Activated CD4-positive, alpha-beta T cell treated with anti-CD3 and anti-CD28 coated beads for 36 hours (primary cell): ENCODE measurements around the gene GLYAT. TPM values are rescaled to one million over a fixed set of nuclear protein-coding genes. Genes with fewer than 3 reads are reported as not detected.
"Not testable (repeated sequence)": the region's sequence is repeated elsewhere in the genome, so short reads cannot be mapped to it uniquely, and the experiment has no call there.

Experiments used
- ATAC-seq: fragments of 200-7000 bp; cut with Tn5 transposase; one replicate; pipeline ENCODE4 v1.10.0; 2021; ENCODE audit warnings: mild to moderate bottlenecking, moderate library complexity
- CTCF ChIA-PET: fragments of 350-600 bp; sonication (Branson Sonifier 250); formaldehyde crosslinking; loops from one replicate; lab custom pipeline; 2021; ENCODE audit warnings: antibody characterized with exemption; lab: Charles Lee
- POLR2A ChIA-PET: fragments of 350-600 bp; sonication (Branson Sonifier 250); formaldehyde crosslinking; loops from one replicate; lab custom pipeline; 2021; ENCODE audit warnings: antibody characterized with exemption, inconsistent platforms; lab: Charles Lee
- DNase-seq: peaks from one replicate; pipeline ENCODE4 v3.0.0-alpha.2; 2020
- H3K27ac Mint-ChIP-seq: one replicate; pipeline ENCODE4 v1.8.0; 2021; ENCODE audit warnings: mixed read lengths
- H3K27me3 Mint-ChIP-seq: one replicate; pipeline ENCODE4 v1.8.0; 2021; ENCODE audit warnings: mixed read lengths
- H3K36me3 Mint-ChIP-seq: one replicate; pipeline ENCODE4 v1.8.0; 2021; ENCODE audit warnings: low read depth, mixed read lengths
- H3K4me1 Mint-ChIP-seq: one replicate; pipeline ENCODE4 v1.8.0; 2021; ENCODE audit warnings: mixed read lengths
- H3K4me3 Mint-ChIP-seq: one replicate; pipeline ENCODE4 v1.8.0; 2021; ENCODE audit warnings: mild to moderate bottlenecking, moderate library complexity, mixed read lengths
- H3K9me3 Mint-ChIP-seq: one replicate; pipeline ENCODE4 v1.8.0; 2021; ENCODE audit warnings: low read depth, mixed read lengths
- intact Hi-C, 2 experiments: fragments of 100-400 bp; cut with DNase I in 1 of 2; cut with micrococcal nuclease in 1 of 2; formaldehyde crosslinking; loops; one replicate each; pipeline versions ENCODE4 v1.14.2 to v1.15.1; 2022 to 2024; cut with DNase I, micrococcal nuclease
- total RNA-seq, 2 experiments: library from RNA; stranded (reverse); gene quantifications; one replicate each; pipeline ENCODE4 v1.2.3, GENCODE V29; 2021

GLYAT gene
- total RNA-seq, 2 experiments from 2014 or later = not detected

DNA sequence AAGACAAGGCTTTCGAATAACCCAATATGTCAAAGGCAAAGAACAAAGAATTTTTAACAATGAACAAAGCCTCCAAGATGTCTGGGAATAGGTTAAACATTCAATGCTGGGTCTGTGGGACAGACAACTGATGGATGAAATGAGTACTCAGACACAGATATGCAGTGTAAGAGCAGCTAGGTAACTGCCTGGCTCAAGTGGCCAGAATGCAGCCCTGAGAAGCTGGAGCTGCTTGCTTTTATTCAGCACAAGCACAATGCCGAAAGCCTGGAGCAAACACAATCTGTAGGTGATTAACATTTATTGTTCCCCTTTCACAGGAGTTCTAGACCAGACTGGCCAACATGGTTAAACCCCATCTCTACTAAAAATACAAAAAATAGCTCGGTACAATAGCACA is 24.0 kb downstream of the GLYAT start:
- intact Hi-C loops = no loop called here
- H3K36me3 Mint-ChIP-seq = no peaks in the 10 kb centered on the region
- ATAC-seq (no peak), DNase-seq (no peak)
- H3K27ac Mint-ChIP-seq = no peak overlapping the region
- H3K27me3 Mint-ChIP-seq = no peaks in the 10 kb centered on the region
- POLR2A ChIA-PET = no interaction called here
- no peak overlapping the region for H3K4me3 Mint-ChIP-seq
- no peaks in the 10 kb centered on the region for H3K4me1 Mint-ChIP-seq
- peaks cover 7% of the 10 kb centered on the region for H3K9me3 Mint-ChIP-seq
- CTCF ChIA-PET = interaction anchor here (0.6 to 0.8 kb wide), 2 partner anchors 31 to 79 kb away, joined by 3 read pairs; no protein-coding TSS in a partner anchor

DNA sequence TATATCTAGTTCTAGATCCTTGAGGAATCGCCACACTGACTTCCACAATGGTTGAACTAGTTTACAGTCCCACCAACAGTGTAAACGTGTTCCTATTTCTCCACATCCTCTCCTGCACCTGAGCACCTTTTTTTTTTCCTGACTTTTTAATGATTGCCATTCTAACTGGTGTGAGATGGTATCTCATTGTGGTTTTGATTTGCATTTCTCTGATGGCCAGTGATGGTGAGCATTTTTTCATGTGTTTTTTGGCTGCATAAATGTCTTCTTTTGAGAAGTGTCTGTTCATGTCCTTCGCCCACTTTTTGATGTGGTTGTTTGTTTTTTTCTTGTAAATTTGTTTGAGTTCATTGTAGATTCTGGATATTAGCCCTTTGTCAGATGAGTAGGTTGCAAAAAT is 34.9 kb downstream of the GLYAT start:
- ATAC-seq, POLR2A ChIA-PET, H3K27ac Mint-ChIP-seq, H3K4me3 Mint-ChIP-seq, H3K36me3 Mint-ChIP-seq, DNase-seq, intact Hi-C loops, H3K27me3 Mint-ChIP-seq, CTCF ChIA-PET, H3K4me1 Mint-ChIP-seq, H3K9me3 Mint-ChIP-seq: not testable (repeated sequence)

DNA sequence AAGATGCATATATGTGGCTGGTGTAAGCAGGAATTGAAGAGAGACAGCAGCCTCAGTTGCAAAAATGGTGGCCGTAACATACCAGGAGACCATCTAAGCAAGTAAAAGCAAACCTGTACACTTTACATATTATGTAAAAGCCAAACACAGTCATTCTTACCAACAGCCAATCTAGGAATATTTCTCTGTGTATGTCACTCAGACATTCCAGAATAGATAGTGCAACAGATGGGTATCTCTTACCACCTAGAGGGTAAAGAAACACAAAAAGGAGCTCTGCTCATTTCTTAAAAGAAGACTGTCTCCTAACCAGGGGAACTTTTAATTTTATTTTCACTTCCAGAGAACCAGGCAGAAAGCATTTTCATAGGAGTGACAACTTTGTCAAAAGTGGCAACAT is 38.7 kb downstream of the GLYAT start:
- H3K27me3 Mint-ChIP-seq = no peaks in the 10 kb centered on the region
- H3K27ac Mint-ChIP-seq = no peak overlapping the region
- H3K9me3 Mint-ChIP-seq = peaks cover 2% of the 10 kb centered on the region
- CTCF ChIA-PET = no interaction called here
- ATAC-seq = no peak
- POLR2A ChIA-PET = no interaction called here
- intact Hi-C loops = no loop called here
- DNase-seq = no peak
- H3K4me1 Mint-ChIP-seq = peaks cover 2% of the 10 kb centered on the region
- no peaks in the 10 kb centered on the region for H3K36me3 Mint-ChIP-seq
- no peak overlapping the region for H3K4me3 Mint-ChIP-seq

DNA sequence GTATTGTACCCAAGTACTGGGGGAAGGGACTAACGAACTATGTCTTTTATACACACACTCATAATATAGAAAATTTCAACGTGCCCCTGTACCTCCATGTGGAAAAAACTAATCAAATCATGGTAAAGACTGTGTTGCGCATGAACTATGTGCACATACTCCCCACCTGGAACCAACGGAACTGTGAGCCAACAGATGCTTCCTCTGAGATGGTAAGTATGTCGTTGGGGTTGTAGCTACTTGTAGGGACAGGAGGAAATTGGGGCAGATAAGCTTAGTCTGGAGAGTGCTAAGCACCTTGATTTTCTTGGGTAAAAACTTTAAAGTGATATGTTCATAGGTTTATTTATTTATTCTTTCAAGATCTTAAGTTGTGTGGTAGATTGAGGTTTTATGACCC is 40.1 kb downstream of the GLYAT start:
- intact Hi-C loops = no loop called here
- no peak for DNase-seq
- H3K4me1 Mint-ChIP-seq = peaks cover 2% of the 10 kb centered on the region
- H3K36me3 Mint-ChIP-seq = no peaks in the 10 kb centered on the region
- no peak for ATAC-seq
- no peak overlapping the region for H3K4me3 Mint-ChIP-seq
- ChIA-PET CTCF (interaction anchor here (1.3 kb wide), 1 partner anchor 124 kb away, joined by 3 read pairs; no protein-coding TSS in a partner anchor), POLR2A (no interaction called here)
- no peak overlapping the region for H3K27ac Mint-ChIP-seq
- H3K27me3 Mint-ChIP-seq = no peaks in the 10 kb centered on the region
- H3K9me3 Mint-ChIP-seq = no peaks in the 10 kb centered on the region

DNA sequence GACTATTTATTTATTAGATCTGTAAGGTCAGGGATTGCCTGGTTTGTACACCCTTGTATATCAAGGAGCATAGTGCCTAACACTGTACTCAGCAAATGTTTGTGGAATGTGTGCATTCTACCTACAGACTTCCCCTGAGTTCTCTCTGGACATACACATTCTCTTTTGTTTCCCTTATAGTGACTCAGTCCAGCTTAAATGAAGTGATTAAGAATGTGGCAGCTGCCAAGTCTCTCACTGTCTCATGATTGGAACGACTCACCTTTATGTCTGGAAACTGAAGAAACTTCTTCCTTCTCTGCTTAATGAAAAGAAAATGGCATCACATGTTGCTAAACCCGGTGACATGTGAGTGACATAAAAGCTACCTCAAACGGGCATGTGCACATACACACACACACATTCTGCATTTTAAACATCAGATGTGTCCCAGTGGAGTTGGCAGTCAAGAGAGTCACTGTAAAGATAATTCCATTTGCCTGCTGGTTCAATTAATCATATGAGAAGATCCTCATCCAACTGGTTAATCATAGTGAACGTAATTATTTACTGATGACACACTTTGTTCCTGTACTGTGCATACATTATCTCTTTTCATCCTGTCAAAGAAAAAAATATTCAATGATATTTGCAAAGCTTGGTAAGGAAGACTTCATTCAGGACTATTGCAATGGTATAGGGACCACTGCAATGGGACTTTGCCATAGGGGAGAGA is 42.8 kb downstream of the GLYAT start:
- ChIA-PET CTCF (interaction anchor here (0.8 to 1.6 kb wide), 2 partner anchors 14 to 239 kb away, joined by 3 to 4 read pairs; no protein-coding TSS in a partner anchor), POLR2A (no interaction called here)
- DNase-seq (no peak), ATAC-seq (peak; percentile 63)
- no peaks in the 10 kb centered on the region for H3K9me3 Mint-ChIP-seq
- intact Hi-C loops = no loop called here
- peaks cover 13% of the 10 kb centered on the region for H3K4me1 Mint-ChIP-seq
- no peaks in the 10 kb centered on the region for H3K27me3 Mint-ChIP-seq
- no peak overlapping the region for H3K4me3 Mint-ChIP-seq
- no peaks in the 10 kb centered on the region for H3K36me3 Mint-ChIP-seq
- no peak overlapping the region for H3K27ac Mint-ChIP-seq

DNA sequence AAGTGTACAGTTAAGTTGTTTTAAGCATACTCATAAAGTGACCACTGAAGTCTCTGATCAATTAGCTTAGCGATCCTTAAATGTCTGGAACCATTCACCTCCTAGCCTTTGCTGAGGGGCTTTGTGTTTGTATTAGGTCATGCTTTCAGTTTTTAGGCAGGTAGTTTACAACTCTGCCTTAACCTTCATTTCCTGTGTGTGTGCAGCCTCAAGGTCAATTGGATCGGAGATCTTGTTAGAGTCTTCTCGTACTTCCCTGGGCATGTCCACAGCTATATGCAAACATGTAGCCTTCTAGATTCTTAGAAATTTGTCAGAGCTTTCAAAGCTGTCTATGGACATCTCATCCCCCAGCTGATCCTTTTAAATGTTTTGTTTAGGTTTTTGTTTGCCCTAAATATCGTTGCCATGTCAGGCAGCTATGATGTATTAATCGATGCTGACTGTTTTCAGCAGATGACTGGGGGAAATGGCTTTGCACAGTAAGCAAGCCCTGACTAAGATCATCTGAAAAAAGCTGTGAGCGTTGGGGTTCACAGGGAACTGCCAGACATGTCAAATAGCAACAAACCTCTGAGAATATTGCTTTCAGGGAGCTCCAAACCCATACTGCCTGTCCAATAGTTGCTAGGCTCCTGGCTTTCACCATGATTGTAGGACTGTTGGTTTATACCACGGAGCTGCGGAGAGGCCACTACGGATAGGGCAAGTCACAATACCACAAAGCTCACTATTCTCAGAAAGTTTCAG is 45.6 kb downstream of the GLYAT start:
- ATAC-seq = peak; percentile 79

DNA sequence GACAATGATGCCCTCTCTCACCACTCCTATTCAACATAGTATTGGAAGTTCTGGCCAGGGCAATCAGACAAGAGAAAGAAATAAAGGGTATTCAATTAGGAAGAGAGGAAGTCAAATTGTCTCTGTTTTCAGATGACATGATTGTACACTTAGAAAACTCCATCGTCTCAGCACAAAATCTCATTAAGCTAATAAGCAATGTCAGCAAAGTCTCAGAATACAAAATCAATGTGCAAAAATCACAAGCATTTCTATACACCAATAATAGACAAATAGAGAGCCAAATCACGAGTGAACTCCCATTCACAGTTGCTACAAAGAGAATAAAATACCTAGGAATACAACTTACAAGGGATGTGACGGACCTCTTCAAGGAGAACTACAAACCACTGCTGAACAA is 49.1 kb downstream of the GLYAT start:
- ATAC-seq, DNase-seq, POLR2A ChIA-PET, H3K9me3 Mint-ChIP-seq, H3K27ac Mint-ChIP-seq, H3K27me3 Mint-ChIP-seq, H3K4me3 Mint-ChIP-seq, CTCF ChIA-PET, H3K36me3 Mint-ChIP-seq, intact Hi-C loops: not testable (repeated sequence)
- peaks cover 11% of the 10 kb centered on the region for H3K4me1 Mint-ChIP-seq

More for the DNA sequence above, 45.6 kb downstream of the GLYAT start:
- intact Hi-C loops = no loop called here
- Mint-ChIP-seq H3K9me3 (no peaks in the 10 kb centered on the region), H3K4me1 (peaks cover 13% of the 10 kb centered on the region), H3K36me3 (no peaks in the 10 kb centered on the region), H3K4me3 (no peak overlapping the region), H3K27ac (no peak overlapping the region), H3K27me3 (peaks cover 4% of the 10 kb centered on the region)
- DNase-seq = peak; percentile 28
- ChIA-PET CTCF (interaction anchor here (0.6 to 1.5 kb wide), 10 partner anchors 9 to 1227 kb away, joined by 3 to 10 read pairs (median 3); no protein-coding TSS in a partner anchor), POLR2A (interaction anchor here (0.6 to 1.2 kb wide), 2 partner anchors 74 to 108 kb away, joined by 3 to 5 read pairs; no protein-coding TSS in a partner anchor)

DNA sequence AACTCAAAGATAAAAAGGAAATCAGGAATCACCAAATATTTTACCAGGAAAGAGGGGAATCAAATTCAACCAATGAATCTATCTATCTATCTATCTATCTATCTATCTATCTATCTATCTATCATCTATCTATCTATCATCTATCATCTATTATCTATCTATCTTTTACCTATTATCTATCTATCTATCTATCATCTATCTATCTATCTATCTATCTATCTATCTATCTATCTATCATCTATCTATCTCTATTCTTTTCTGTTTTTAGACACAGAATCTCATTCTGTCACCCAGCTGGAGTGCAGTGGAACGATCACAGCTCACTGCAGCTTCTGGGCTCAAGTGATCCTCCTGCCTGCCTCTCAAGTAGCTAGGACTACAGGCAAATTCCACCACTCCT is 54.2 kb downstream of the GLYAT start:
- H3K36me3 Mint-ChIP-seq, H3K9me3 Mint-ChIP-seq, H3K4me3 Mint-ChIP-seq, H3K27ac Mint-ChIP-seq, H3K27me3 Mint-ChIP-seq, H3K4me1 Mint-ChIP-seq, ATAC-seq, DNase-seq, intact Hi-C loops: not testable (repeated sequence)
- ChIA-PET POLR2A (interaction anchor here (0.7 kb wide), 1 partner anchor 22 kb away, joined by 3 read pairs; no protein-coding TSS in a partner anchor), CTCF (interaction anchor here (0.8 to 2.9 kb wide), 11 partner anchors 9 to 112 kb away, joined by 3 to 10 read pairs (median 4); no protein-coding TSS in a partner anchor)

DNA sequence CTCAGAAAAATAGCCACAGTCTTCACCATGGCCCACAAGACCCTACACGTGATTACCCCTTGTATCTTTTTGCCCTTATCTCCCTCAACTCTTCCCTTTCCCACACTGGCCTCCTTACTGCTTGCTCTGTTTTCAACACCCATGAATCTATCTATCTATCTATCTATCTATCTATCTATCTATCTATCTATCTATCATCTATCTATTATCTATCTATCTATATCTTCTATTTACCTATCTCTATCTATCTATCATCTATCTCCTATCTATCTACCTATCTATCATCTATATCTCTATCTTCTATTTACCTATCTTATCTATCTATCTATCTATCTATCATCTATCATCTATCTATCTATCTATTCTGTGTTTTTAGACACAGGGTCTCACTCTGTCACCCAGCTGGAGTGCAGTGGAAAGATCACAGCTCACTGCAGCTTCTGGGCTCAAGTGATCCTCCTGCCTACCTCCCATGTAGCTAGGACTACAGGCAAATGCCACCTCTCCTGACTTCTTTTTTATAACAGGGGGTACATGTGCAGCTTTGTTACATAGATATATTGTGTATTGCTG is 55.1 kb downstream of the GLYAT start:
- ATAC-seq (no peak), DNase-seq (no peak)
- ChIA-PET CTCF (interaction anchor here (0.6 to 2.9 kb wide), 12 partner anchors 10 to 1190 kb away, joined by 3 to 10 read pairs (median 4); no protein-coding TSS in a partner anchor), POLR2A (interaction anchor here (0.7 kb wide), 1 partner anchor 22 kb away, joined by 3 read pairs; no protein-coding TSS in a partner anchor)
- no peak overlapping the region for H3K27ac Mint-ChIP-seq
- H3K36me3 Mint-ChIP-seq = no peaks in the 10 kb centered on the region
- no peaks in the 10 kb centered on the region for H3K4me1 Mint-ChIP-seq
- H3K27me3 Mint-ChIP-seq = peaks cover 6% of the 10 kb centered on the region
- intact Hi-C loops = no loop called here
- H3K4me3 Mint-ChIP-seq = no peak overlapping the region
- H3K9me3 Mint-ChIP-seq = no peaks in the 10 kb centered on the region

DNA sequence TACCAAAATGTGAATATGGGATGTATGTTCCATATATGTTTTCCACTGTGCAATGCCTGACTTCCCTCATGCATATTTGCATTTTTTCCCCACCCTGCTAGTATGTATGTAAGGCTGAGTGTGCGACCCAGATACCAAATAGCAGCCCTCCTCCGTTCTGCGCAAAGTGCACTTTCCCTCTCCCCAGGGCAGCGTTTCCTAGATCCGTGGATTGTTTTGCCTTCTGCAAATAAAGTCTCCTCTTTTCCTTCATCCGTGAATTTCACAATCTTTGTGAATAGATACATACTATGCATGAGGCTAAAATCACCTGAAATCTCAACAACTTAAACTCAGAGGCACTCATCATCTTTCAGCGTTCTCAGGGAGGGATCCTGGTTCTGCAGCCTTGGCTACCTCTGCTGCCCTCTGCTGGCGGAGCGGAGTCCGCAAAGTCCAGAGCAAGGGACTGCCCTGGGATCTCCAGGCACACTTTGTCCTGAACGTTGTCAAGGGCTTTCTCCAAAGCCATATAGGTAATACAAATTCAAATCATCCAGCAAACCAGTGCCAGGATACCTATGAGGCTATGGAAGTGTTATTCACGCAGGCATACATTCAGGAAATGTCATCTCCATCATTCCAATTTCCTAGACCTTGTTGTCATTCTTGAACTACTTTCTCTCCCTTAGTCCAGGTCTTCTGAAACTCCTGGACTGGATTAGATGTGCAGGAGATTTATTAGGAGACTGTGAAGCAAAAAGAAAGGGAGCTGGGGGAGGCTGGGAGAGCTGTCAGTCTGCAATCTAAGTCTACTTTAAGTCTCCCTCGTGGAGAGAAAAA is 56.2 kb downstream of the GLYAT start:
- H3K27ac Mint-ChIP-seq = no peak overlapping the region
- ChIA-PET CTCF (interaction anchor here (0.7 to 1.5 kb wide), 5 partner anchors 14 to 82 kb away, joined by 3 to 5 read pairs (median 3); no protein-coding TSS in a partner anchor), POLR2A (no interaction called here)
- intact Hi-C loops = loop anchor here (1.0 to 2.0 kb wide), 5 partner anchors 21 to 151 kb away; no protein-coding TSS in a partner anchor
- H3K9me3 Mint-ChIP-seq = no peaks in the 10 kb centered on the region
- H3K36me3 Mint-ChIP-seq = no peaks in the 10 kb centered on the region
- ATAC-seq (peak; percentile 94), DNase-seq (peak; percentile 88)
- no peaks in the 10 kb centered on the region for H3K4me1 Mint-ChIP-seq
- no peak overlapping the region for H3K4me3 Mint-ChIP-seq
- no peaks in the 10 kb centered on the region for H3K27me3 Mint-ChIP-seq
